ENCODE data around the gene RCC2.
"Not testable (repeated sequence)": the region's sequence is repeated elsewhere in the genome, so short reads cannot be mapped to it uniquely, and the experiment has no call there.

RCC2 gene

DNA sequence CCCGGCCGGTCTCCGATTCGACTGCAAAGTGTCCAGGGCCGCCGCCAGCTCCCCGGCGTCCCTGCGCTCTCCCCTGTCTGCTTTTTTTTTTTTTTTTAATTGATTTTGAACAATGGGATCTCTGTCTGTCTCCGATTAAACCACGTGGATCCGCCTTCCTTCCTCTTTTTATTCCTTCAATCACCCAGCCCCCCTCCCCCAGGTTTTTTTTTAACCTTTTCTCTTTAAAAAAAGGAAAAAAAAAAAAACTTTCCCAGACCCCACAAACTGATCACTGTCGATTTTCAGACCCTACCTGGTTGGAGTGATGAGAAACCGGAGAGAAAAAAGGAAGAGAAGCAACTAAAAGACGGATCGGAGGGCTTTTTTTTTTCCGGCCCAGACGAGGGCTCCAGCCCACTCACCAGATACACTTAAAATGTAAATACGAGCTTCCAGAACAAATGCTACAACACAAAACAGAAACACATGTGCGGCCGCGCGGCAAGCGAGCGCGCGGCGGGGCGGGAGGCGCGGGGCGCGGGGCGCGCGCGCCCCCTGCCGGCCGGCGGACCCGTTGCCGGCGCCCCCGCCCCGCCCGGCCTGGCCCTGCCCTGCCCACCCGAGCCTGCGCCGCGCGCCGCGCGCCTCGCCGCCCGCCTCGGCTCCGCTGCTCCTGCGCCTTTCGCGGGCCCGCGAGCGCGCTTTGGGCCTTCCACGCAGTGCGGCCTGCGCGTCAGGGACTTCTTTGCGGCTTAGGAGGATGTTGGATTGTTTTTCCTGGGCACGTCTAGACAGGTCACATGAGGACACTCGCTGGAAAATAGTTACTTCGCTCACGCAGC is at the start of gene RCC2:
RCC2 (minus strand) TSS at position 428 of the 824 bp plus-strand sequence. CDS start 1,163 bp downstream, outside the sequence.
- Histone ChIP-seq H3K27ac (ENCODE audit: low read depth, low read length, poor library complexity, severe bottlenecking) (peak within 1 kb of the TSS; percentile 95), H3K9me3 (ENCODE audit: low read length) (no peaks in the 10 kb centered on the region), H3K4me1 (ENCODE audit: insufficient read depth, low read length, severe bottlenecking) (peaks cover 34% of the 10 kb centered on the region), H3K4me2 (ENCODE audit: low read length) (peak within 1 kb of the TSS; percentile 97), H2AFZ (ENCODE audit: low read length) (peak within 1 kb of the TSS; percentile 97), H4K20me1 (ENCODE audit: insufficient read depth, low read length) (peaks cover 4% of the 10 kb centered on the region; the same call in 1 of the 2 replicates), H3K9me2 (ENCODE audit: low read depth, low read length) (no peaks in the 10 kb centered on the region), H3K9ac (ENCODE audit: low read length) (peak within 1 kb of the TSS; percentile 89), H3K36me3 (ENCODE audit: insufficient read depth, low read length) (peaks cover 29% of the 10 kb centered on the region), H3K27me3 (ENCODE audit: insufficient read depth, low read length) (no peaks in the 10 kb centered on the region), H3F3A (ENCODE audit: insufficient read depth, low read length) (no peaks in the 10 kb centered on the region), H3K79me2 (ENCODE audit: insufficient read depth, low read length) (peaks cover 40% of the 10 kb centered on the region), H3K4me3 (ENCODE audit: low read depth, low read length, poor library complexity, severe bottlenecking) (peak within 1 kb of the TSS; percentile 88)
- TF ChIP-seq EZH2 (IDR thresholded peaks at IDR 0.05; ENCODE audit: borderline replicate concordance, low read length) (no peak), CTCF (IDR thresholded peaks at IDR 0.05; ENCODE audit: low read length) (no peak)

GRCh38 chr1:17486242-17486641 is 46.8 kb upstream of the RCC2 start:
- 0 out of 2 replicates have a peak, but pooled peaks cover 3% of the 10 kb centered on the region for H3K27me3 ChIP-seq (ENCODE audit: insufficient read depth, low read length)

DNA sequence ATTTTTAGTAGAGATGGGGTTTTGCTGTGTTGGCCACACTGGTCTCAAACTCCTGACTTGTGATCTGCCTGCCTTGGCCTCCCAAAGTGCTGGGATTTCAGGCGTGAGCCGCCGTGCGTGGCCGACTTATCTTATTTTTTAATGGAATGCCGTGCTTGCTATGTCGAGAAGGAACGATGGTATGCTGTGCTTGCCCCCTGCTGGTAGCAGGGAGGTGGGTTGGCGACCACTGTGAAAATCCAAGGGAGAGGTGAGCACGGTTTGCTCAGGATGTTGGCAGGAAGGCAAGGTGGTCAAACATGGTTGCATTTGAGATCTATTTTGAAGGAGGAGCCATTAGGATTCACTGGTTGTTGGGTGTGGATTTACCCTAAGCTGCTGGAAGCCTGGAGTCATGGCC is 45.8 kb upstream of the RCC2 start:
- H3K4me1 ChIP-seq (ENCODE audit: insufficient read depth, low read length, severe bottlenecking), result no peaks in the 10 kb centered on the region
- H3K9ac ChIP-seq (ENCODE audit: low read length), result no peak overlapping the region
- no peak overlapping the region for H3K4me2 ChIP-seq (ENCODE audit: low read length)
- H3K9me3 ChIP-seq (ENCODE audit: low read length), result no peaks in the 10 kb centered on the region
- TF ChIP-seq CTCF (IDR thresholded peaks at IDR 0.05; ENCODE audit: low read length) (peak; percentile 48), EZH2 (IDR thresholded peaks at IDR 0.05; ENCODE audit: borderline replicate concordance, low read length) (no peak)
- no peak overlapping the region for H3K4me3 ChIP-seq (ENCODE audit: low read depth, low read length, poor library complexity, severe bottlenecking)
- H2AFZ ChIP-seq (ENCODE audit: low read length), result no peak overlapping the region
- H3K36me3 ChIP-seq (ENCODE audit: insufficient read depth, low read length), result no peaks in the 10 kb centered on the region
- no peak overlapping the region for H3K27ac ChIP-seq (ENCODE audit: low read depth, low read length, poor library complexity, severe bottlenecking)
- no peaks in the 10 kb centered on the region for H3K79me2 ChIP-seq (ENCODE audit: insufficient read depth, low read length)
- H3K27me3 ChIP-seq (ENCODE audit: insufficient read depth, low read length), result 0 out of 2 replicates have a peak, but pooled peaks cover 3% of the 10 kb centered on the region
- no peaks in the 10 kb centered on the region for H3K9me2 ChIP-seq (ENCODE audit: low read depth, low read length)
- no peaks in the 10 kb centered on the region for H4K20me1 ChIP-seq (ENCODE audit: insufficient read depth, low read length)
- H3F3A ChIP-seq (ENCODE audit: insufficient read depth, low read length), result no peaks in the 10 kb centered on the region

More at GRCh38 chr1:17486242-17486641, 46.8 kb upstream of the RCC2 start:
- H3K4me2 ChIP-seq (ENCODE audit: low read length), result no peak overlapping the region
- H3K4me1 ChIP-seq (ENCODE audit: insufficient read depth, low read length, severe bottlenecking), result no peaks in the 10 kb centered on the region
- H3F3A ChIP-seq (ENCODE audit: insufficient read depth, low read length), result no peaks in the 10 kb centered on the region
- no peak overlapping the region for H3K9ac ChIP-seq (ENCODE audit: low read length)
- no peaks in the 10 kb centered on the region for H3K9me2 ChIP-seq (ENCODE audit: low read depth, low read length)
- H3K36me3 ChIP-seq (ENCODE audit: insufficient read depth, low read length), result no peaks in the 10 kb centered on the region
- no peak overlapping the region for H2AFZ ChIP-seq (ENCODE audit: low read length)
- H3K4me3 ChIP-seq (ENCODE audit: low read depth, low read length, poor library complexity, severe bottlenecking), result no peak overlapping the region
- H3K9me3 ChIP-seq (ENCODE audit: low read length), result no peaks in the 10 kb centered on the region
- H3K79me2 ChIP-seq (ENCODE audit: insufficient read depth, low read length), result no peaks in the 10 kb centered on the region
- TF ChIP-seq EZH2 (IDR thresholded peaks at IDR 0.05; ENCODE audit: borderline replicate concordance, low read length) (no peak), CTCF (IDR thresholded peaks at IDR 0.05; ENCODE audit: low read length) (no peak)
- no peak overlapping the region for H3K27ac ChIP-seq (ENCODE audit: low read depth, low read length, poor library complexity, severe bottlenecking)
- H4K20me1 ChIP-seq (ENCODE audit: insufficient read depth, low read length), result no peaks in the 10 kb centered on the region

DNA sequence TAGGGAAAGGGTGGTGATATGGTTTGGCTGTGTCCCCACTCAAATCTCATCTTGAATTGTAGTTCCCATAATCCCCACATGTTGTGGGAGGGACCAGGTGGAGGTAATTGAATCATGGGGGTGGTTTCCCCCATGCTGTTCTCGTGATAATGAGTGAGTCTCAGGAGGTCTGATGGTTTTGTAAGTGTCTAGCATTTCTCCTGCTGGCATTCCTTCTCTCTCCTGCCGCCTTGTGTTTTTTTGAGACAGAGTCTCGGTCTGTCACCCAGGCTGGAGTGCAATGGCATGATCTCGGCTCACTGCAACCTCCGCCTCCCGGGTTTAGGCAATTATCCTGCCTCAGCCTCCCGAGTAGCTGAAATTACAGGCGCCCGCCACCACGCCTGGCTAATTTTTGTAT is 42.5 kb upstream of the RCC2 start:
- not testable (repeated sequence) for H3K9ac ChIP-seq (ENCODE audit: low read length); H3K4me2 ChIP-seq (ENCODE audit: low read length); H3K9me3 ChIP-seq (ENCODE audit: low read length); H3K9me2 ChIP-seq (ENCODE audit: low read depth, low read length); H3K36me3 ChIP-seq (ENCODE audit: insufficient read depth, low read length); H3K4me3 ChIP-seq (ENCODE audit: low read depth, low read length, poor library complexity, severe bottlenecking); H3F3A ChIP-seq (ENCODE audit: insufficient read depth, low read length); H3K27me3 ChIP-seq (ENCODE audit: insufficient read depth, low read length); H3K79me2 ChIP-seq (ENCODE audit: insufficient read depth, low read length); H3K4me1 ChIP-seq (ENCODE audit: insufficient read depth, low read length, severe bottlenecking); H4K20me1 ChIP-seq (ENCODE audit: insufficient read depth, low read length); H3K27ac ChIP-seq (ENCODE audit: low read depth, low read length, poor library complexity, severe bottlenecking); H2AFZ ChIP-seq (ENCODE audit: low read length)

Measured in OCI-LY1 (cell line).